Progenitor cell of endocrine pancreas (in vitro differentiated cells): ENCODE results near the gene BCL2. TPM values are rescaled to one million over a fixed set of nuclear protein-coding genes. Genes with fewer than 3 reads are reported as not detected.

Experiments used
- DNase-seq: peaks from one replicate; pipeline ENCODE4 v3.0.0; 2021; ENCODE audit warnings: low spot score; ENCODE audit not compliant: unreplicated experiment
- H3K27ac Mint-ChIP-seq: 2 replicates; pipeline ENCODE4 v1.8.0; 2021; ENCODE audit warnings: mild to moderate bottlenecking, moderate library complexity, mixed read lengths
- H3K27me3 Mint-ChIP-seq: 2 replicates; pipeline ENCODE4 v1.8.0; 2021; ENCODE audit warnings: mixed read lengths
- H3K36me3 Mint-ChIP-seq: 2 replicates; pipeline ENCODE4 v1.8.0; 2022; ENCODE audit warnings: mixed read lengths; ENCODE audit not compliant: insufficient read depth
- H3K4me1 Mint-ChIP-seq: 2 replicates; pipeline ENCODE4 v1.8.0; 2021; ENCODE audit warnings: low read depth, mixed read lengths
- H3K4me3 Mint-ChIP-seq: 2 replicates; pipeline ENCODE4 v1.8.0; 2021; ENCODE audit warnings: low read depth, mild to moderate bottlenecking, moderate library complexity, mixed read lengths
- H3K9me3 Mint-ChIP-seq: 2 replicates; pipeline ENCODE4 v1.8.0; 2021; ENCODE audit warnings: low read depth, mixed read lengths
- total RNA-seq: library from RNA; stranded (reverse); gene quantifications from 2 replicates; pipeline ENCODE4 v1.2.1, GENCODE V29; 2021
- TF ChIP-seq, protein P1 (sequence below): fragments of 200-600 bp; sonication (generic); IDR thresholded peaks from one replicate; pipeline ENCODE4 v1.5.0; 2021; ENCODE audit warnings: antibody characterized with exemption, mild to moderate bottlenecking; ENCODE audit not compliant: unreplicated experiment

The BCL2 gene
- total RNA-seq, 1 donor from 2014 or later = 3.8 TPM

DNA sequence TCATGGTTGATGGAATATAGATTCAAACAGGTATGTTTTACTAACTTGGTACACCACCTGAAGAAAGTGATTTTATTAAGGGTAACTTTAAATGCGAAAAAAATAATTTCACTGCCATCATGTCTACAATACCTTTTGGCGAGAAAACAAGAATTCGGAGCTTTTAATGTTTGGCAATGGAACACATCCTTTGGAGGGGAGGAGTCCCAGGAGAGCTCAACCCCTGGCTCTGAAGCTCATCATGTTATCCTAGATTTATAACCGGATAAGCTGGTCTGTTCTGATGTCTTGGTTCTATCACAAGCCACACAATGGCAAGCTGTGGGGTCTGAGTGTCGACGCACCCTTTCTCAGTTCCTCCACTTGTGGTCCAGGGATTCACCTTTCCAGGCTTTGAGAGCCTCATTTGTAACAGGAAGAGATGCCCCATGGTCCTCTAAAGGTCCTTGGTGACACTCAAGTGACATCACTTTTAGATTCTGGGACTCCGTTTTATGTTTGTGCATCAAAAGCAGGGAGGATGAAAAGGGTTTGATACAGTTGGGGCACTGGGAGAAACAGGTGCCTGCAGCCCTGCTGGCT is 172.7 kb downstream of the BCL2 start:
- DNase-seq = no peak
- Mint-ChIP-seq H3K36me3 (no peaks in the 10 kb centered on the region), H3K4me3 (no peak overlapping the region), H3K27ac (no peak overlapping the region), H3K27me3 (peaks cover 9% of the 10 kb centered on the region), H3K9me3 (no peaks in the 10 kb centered on the region), H3K4me1 (no peaks in the 10 kb centered on the region)
- TF ChIP-seq, protein P1, sequence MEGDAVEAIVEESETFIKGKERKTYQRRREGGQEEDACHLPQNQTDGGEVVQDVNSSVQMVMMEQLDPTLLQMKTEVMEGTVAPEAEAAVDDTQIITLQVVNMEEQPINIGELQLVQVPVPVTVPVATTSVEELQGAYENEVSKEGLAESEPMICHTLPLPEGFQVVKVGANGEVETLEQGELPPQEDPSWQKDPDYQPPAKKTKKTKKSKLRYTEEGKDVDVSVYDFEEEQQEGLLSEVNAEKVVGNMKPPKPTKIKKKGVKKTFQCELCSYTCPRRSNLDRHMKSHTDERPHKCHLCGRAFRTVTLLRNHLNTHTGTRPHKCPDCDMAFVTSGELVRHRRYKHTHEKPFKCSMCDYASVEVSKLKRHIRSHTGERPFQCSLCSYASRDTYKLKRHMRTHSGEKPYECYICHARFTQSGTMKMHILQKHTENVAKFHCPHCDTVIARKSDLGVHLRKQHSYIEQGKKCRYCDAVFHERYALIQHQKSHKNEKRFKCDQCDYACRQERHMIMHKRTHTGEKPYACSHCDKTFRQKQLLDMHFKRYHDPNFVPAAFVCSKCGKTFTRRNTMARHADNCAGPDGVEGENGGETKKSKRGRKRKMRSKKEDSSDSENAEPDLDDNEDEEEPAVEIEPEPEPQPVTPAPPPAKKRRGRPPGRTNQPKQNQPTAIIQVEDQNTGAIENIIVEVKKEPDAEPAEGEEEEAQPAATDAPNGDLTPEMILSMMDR = no peak

DNA sequence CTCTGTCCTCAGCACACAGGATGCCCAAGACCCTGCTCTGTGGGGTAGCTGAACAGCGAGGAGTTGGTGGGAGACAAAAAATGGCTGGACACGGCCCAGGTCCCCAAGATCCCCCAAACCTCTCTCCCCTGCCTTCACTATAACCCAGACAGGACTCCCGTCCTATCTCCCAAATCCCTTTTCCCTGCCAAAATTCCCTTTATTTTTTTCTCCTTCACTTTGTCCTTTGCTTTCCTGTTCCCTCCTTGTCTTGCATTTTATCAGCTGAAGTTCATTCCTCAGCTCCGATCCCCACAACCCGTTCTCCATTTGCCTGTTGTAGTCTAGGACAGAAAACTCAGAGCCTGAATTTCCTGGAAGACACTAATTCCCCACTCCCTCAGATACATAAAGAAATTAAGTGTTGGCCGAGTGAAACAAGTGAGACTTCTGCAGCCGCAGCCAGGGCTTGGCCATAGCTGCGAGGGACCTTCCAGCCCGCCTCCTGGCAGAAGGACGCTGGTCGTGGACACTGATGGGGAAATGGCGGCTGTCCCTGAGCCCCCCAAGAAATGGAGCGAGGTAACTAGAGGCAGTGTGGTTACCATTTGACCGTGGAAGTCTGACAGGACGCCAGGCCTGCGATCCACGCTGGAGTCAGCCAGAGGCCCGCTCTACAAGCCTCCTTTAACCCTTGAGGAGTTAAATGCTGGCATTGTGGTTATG is 173.6 kb downstream of the BCL2 start:
- no peak overlapping the region for H3K27ac Mint-ChIP-seq
- TF ChIP-seq, protein P1 = no peak
- H3K9me3 Mint-ChIP-seq = no peaks in the 10 kb centered on the region
- H3K36me3 Mint-ChIP-seq = no peaks in the 10 kb centered on the region
- DNase-seq = no peak
- no peak overlapping the region for H3K4me3 Mint-ChIP-seq
- no peaks in the 10 kb centered on the region for H3K4me1 Mint-ChIP-seq
- peaks cover 9% of the 10 kb centered on the region for H3K27me3 Mint-ChIP-seq

DNA sequence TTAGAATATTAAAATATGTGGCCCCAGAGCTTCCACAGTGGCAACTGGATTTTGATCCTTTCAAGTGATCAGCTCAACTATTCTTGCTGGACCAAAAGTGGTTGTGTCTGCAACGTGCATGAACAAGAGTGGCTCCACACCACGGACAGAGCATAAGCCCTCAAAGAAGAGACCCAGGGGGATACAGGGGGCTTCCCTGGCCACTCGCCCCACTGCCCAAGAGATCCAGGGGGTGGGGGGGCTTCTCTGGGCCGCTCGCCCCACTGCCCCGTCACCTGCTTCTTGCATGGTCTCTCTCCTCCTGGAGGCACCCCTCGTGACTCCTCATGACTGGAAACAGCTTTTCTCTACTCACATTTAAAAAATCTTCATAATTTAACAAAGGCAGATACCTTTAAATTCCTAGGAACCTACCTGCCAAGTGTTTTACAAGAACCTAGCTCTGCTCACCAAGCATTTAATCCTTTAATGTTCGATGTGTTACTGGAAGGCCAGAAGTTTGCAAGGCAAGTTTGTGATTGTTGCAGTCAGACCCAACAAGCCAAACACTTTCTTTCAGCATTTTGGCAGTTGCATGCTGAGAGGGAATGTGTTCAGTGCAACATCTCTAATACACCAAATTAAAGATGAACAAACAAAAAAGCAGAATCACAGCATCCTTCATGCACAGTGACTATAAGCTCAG is 174.3 kb downstream of the BCL2 start:
- H3K4me3 Mint-ChIP-seq = no peak overlapping the region
- DNase-seq = no peak
- no peaks in the 10 kb centered on the region for H3K9me3 Mint-ChIP-seq
- no peaks in the 10 kb centered on the region for H3K4me1 Mint-ChIP-seq
- TF ChIP-seq, protein P1 = no peak
- H3K27ac Mint-ChIP-seq = no peak overlapping the region
- H3K27me3 Mint-ChIP-seq = peaks cover 7% of the 10 kb centered on the region
- H3K36me3 Mint-ChIP-seq = no peaks in the 10 kb centered on the region

DNA sequence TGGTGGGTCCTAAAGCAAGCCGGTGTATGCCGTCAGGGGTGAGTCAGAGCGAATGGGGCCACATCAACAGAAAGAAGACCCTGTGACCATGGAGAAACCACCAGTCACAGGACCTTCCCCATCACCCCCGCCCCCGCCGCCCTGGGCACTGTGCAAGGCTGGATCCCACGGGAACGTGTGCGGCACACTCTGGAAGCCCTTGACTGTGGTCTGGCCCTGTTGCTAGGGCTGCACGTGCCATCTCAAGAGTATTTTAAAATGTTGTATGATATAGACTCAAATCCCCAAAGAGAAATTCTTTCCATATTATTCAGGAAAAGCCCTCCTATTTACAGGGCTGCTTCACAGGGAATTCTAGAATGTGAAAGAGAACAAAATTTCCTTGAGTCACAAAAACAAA is 174.8 kb downstream of the BCL2 start:
- Mint-ChIP-seq H3K4me1 (no peaks in the 10 kb centered on the region), H3K27ac (no peak overlapping the region), H3K36me3 (no peaks in the 10 kb centered on the region), H3K27me3 (peaks cover 7% of the 10 kb centered on the region), H3K9me3 (no peaks in the 10 kb centered on the region), H3K4me3 (no peak overlapping the region)
- DNase-seq = no peak
- TF ChIP-seq, protein P1 = no peak

DNA sequence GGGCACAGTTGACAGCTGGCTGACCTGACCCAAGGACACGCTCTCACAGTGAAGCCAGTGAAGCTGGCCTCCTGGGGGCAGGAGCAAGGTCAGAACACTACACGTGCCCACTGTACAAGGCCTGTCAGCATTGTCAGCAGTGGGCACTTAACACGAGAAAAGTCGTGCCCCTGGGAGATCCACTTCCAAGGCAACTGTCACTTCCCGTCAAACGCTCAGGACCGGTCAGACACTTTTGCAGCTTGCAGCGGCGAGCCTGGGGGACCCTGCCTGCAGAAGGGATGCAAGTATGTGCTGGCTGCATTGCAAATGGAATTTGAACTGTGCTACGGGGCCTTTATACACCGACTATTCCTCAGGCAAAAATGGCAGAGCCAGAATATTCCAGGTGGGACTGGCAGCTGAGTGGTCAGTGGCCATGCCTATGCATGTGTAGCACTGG is 176.2 kb downstream of the BCL2 start:
- Mint-ChIP-seq H3K4me3 (no peak overlapping the region), H3K4me1 (no peaks in the 10 kb centered on the region), H3K27ac (no peak overlapping the region), H3K9me3 (no peaks in the 10 kb centered on the region), H3K27me3 (peaks cover 7% of the 10 kb centered on the region), H3K36me3 (no peaks in the 10 kb centered on the region)
- DNase-seq = no peak
- TF ChIP-seq, protein P1 = no peak
